HFFc6 (cell line): ENCODE measurements around the gene CDK11A. TPM values are rescaled to one million over a fixed set of nuclear protein-coding genes. Genes with fewer than 3 reads are reported as not detected.

Experiments used
- DNase-seq: peaks from one replicate; pipeline ENCODE4 v3.0.0-alpha.2; 2018
- H3K27ac Mint-ChIP-seq: 2 replicates; pipeline ENCODE4 v1.8.0; 2020; ENCODE audit warnings: mild to moderate bottlenecking, mixed read lengths
- H3K27me3 Mint-ChIP-seq: 2 replicates; pipeline ENCODE4 v1.8.0; 2021; ENCODE audit warnings: mild to moderate bottlenecking, moderate library complexity, mixed read lengths; ENCODE audit not compliant: insufficient read depth
- H3K36me3 Mint-ChIP-seq: 2 replicates; pipeline ENCODE4 v1.8.0; 2021; ENCODE audit warnings: low read depth, mixed read lengths
- H3K4me1 Mint-ChIP-seq: 2 replicates; pipeline ENCODE4 v1.8.0; 2020; ENCODE audit warnings: low read depth, mixed read lengths
- H3K4me3 Mint-ChIP-seq: 2 replicates; pipeline ENCODE4 v1.8.0; 2020; ENCODE audit warnings: mild to moderate bottlenecking, moderate library complexity, mixed read lengths
- H3K9me3 Mint-ChIP-seq: 2 replicates; pipeline ENCODE4 v1.8.0; 2020; ENCODE audit warnings: mild to moderate bottlenecking, mixed read lengths
- total RNA-seq, 6 experiments: library from RNA; stranded (reverse); fragmentation: NEBNext Ultra II Directional; extraction: Animal tissue kit (Norgen Biotek cat#: 25700); gene quantifications; 2 replicates in 1 of 6; 3 replicates in 5 of 6; pipeline ENCODE4 v1.2.3, GENCODE V29; 2021
- TF ChIP-seq, protein P1 (sequence below): fragments of 200-600 bp; sonication (generic); IDR thresholded peaks from 2 replicates; pipeline ENCODE4 v1.5.0; 2021; ENCODE audit warnings: antibody characterized with exemption, mild to moderate bottlenecking

Gene CDK11A
- total RNA-seq, 6 experiments from 2014 or later, result 23.1 to 27.2 (median 25.0) TPM

DNA sequence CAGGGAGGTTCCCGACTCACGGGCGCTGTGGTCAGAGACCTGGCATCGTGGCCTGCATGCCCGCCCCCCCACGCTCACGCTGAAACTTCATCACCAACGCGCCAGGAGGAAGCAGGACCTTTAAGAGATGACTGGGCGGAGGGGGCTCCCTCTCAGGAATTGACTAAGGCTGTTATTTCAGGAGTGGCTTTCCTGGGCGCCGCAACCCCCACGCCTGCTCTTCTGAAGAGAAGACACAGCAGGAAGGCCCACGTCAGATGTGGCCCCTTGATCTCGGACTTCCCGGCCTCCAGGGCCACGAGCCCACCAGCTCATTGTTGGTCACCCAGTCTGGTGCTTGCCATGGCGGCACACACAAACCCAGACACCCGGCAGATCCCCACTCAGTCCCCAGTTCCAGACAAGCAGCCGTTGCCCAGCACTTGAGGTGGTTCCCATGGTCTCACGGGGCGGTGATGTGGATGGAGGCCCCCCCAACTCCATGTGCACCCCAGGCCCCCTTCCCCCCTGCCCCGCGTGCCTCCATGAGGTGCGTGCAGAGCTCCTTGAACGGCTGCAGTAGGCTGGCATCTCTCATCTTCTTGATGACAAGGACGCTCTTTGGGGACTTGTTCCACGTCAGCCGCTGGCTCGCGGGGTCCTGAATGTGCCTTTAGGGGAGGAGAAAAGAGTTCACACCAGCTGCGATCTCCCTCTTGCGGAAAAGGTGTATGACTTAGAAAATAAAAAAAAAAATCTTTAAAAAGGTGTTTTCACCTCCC lies 32.7 kb upstream of the CDK11A start:
- TF ChIP-seq, protein P1, sequence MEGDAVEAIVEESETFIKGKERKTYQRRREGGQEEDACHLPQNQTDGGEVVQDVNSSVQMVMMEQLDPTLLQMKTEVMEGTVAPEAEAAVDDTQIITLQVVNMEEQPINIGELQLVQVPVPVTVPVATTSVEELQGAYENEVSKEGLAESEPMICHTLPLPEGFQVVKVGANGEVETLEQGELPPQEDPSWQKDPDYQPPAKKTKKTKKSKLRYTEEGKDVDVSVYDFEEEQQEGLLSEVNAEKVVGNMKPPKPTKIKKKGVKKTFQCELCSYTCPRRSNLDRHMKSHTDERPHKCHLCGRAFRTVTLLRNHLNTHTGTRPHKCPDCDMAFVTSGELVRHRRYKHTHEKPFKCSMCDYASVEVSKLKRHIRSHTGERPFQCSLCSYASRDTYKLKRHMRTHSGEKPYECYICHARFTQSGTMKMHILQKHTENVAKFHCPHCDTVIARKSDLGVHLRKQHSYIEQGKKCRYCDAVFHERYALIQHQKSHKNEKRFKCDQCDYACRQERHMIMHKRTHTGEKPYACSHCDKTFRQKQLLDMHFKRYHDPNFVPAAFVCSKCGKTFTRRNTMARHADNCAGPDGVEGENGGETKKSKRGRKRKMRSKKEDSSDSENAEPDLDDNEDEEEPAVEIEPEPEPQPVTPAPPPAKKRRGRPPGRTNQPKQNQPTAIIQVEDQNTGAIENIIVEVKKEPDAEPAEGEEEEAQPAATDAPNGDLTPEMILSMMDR, result no peak
- peaks cover 3% of the 10 kb centered on the region for H3K27me3 Mint-ChIP-seq
- no peak for DNase-seq
- peaks cover 14% of the 10 kb centered on the region; the same call in 1 of the 2 replicates for H3K36me3 Mint-ChIP-seq
- no peaks in the 10 kb centered on the region for H3K4me1 Mint-ChIP-seq
- no peaks in the 10 kb centered on the region for H3K9me3 Mint-ChIP-seq
- no peak overlapping the region for H3K4me3 Mint-ChIP-seq
- no peak overlapping the region for H3K27ac Mint-ChIP-seq

DNA sequence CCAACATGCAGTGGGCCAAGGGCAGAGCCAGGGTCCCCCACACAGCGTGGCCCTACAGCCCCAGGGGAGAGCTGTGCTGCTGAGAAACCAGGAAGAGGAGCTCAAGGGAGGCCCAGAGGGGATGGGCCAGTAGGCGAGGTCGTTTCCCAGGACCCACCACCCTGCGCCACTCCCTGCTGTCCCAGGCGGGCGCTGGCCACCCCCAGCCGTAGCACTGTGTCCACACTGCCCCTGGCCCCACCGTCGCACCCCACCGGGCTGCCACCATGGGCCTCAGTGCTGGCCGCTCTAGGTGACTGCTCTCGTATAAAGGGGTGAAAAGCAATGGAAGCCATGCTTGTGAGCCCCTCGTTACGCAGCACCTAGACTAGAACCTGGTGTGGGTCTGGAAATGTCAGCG lies 31.7 kb upstream of the CDK11A start:
- H3K9me3 Mint-ChIP-seq, result no peaks in the 10 kb centered on the region
- H3K4me3 Mint-ChIP-seq, result no peak overlapping the region
- H3K4me1 Mint-ChIP-seq, result no peaks in the 10 kb centered on the region
- TF ChIP-seq, protein P1, result no peak
- peaks cover 3% of the 10 kb centered on the region for H3K27me3 Mint-ChIP-seq
- DNase-seq, result no peak
- H3K36me3 Mint-ChIP-seq, result peaks cover 14% of the 10 kb centered on the region; the same call in 1 of the 2 replicates
- no peak overlapping the region for H3K27ac Mint-ChIP-seq

DNA sequence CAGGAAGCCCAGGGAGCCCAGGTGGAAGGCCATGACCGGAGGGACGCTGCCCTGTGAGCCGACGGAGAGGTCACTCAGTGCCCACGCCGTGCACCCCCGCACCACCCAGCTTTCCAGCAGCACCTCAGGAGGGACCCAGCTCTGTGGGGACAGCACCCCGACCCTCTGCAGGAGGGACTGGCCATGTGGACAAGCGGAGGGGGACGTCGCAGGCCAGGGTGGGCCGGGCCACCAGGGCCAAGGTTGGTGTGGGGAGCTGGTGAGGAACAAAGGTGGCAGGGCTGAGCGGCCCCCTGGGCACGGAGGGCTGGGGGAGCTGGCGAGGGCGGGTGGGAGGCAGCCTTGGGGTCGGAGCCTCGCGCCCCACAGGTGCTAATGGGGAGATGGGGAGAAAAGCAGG lies 31.3 kb upstream of the CDK11A start:
- H3K4me3 Mint-ChIP-seq, result no peak overlapping the region
- peaks cover 14% of the 10 kb centered on the region; the same call in 1 of the 2 replicates for H3K36me3 Mint-ChIP-seq
- H3K4me1 Mint-ChIP-seq, result no peaks in the 10 kb centered on the region
- DNase-seq, result no peak
- H3K27ac Mint-ChIP-seq, result no peak overlapping the region
- no peaks in the 10 kb centered on the region for H3K9me3 Mint-ChIP-seq
- TF ChIP-seq, protein P1, result no peak
- H3K27me3 Mint-ChIP-seq, result peaks cover 3% of the 10 kb centered on the region

DNA sequence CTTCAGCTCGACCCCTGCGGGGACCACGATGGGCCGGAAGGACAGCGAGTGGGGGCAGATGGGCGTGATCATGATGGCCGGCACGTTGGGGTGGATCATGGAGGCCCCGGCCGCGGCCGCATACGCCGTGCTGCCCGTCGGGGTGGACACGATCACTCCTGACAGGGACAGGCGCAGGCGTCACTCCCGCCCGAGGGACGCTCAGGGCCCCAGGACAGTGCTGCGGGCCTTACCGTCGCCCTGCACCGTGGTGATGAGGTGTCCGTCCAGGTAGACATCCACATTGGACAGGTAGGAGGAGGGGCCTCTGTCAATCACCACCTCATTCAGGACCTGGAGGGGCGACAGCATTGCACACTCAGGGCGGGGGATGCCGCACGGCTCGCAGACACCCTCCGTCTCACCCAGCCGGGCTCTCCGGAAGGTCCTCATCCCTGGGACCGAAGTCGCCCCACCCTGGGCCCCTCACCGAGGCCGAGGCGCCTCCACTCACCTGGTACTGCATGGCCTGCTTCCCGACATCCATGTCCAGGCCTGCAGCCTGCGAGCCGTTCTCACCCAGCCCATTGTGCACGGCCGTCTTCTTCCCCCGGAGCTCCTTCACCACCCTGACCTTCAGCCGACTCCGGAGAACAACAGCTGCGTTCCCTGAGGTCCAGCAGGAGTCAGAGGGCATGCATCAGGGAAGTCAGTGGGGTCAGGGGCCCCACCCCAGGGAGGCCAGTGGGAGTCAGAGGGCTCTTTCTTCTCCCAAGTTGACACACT lies 30.1 kb upstream of the CDK11A start:
- no peak overlapping the region for H3K4me3 Mint-ChIP-seq
- DNase-seq, result no peak
- H3K27me3 Mint-ChIP-seq, result peaks cover 3% of the 10 kb centered on the region; the same call in 1 of the 2 replicates
- no peaks in the 10 kb centered on the region for H3K4me1 Mint-ChIP-seq
- TF ChIP-seq, protein P1, result no peak
- H3K27ac Mint-ChIP-seq, result no peak overlapping the region
- H3K9me3 Mint-ChIP-seq, result no peaks in the 10 kb centered on the region
- H3K36me3 Mint-ChIP-seq, result peaks cover 14% of the 10 kb centered on the region; the same call in 1 of the 2 replicates

DNA sequence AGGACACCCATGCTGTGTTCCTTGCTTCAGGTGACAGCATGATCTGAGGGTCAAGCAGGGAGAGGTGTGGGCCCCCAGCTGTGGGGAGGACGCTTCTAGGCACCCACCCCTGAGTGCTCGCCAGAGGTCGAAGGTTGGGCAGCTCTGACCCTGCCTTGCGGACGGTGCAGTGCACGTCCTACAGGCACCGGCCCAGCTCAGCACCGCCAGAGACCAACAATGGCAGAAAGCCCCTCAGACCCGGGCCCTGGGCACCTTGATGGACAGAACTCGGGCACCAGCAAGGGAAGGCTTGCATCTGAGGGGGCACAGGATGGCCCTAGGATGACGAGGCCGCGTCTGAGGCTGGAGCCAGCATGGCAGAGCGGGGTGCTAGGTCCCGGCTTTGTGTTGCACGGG lies 29.4 kb upstream of the CDK11A start:
- Mint-ChIP-seq H3K4me1 (no peaks in the 10 kb centered on the region; the same call in 1 of the 2 replicates), H3K4me3 (no peak overlapping the region), H3K27me3 (peaks cover 3% of the 10 kb centered on the region; the same call in 1 of the 2 replicates), H3K36me3 (peaks cover 14% of the 10 kb centered on the region; the same call in 1 of the 2 replicates), H3K9me3 (no peaks in the 10 kb centered on the region), H3K27ac (no peak overlapping the region)
- no peak for DNase-seq
- TF ChIP-seq, protein P1, result no peak
